ENCODE data around the gene LSS. TPM values are rescaled to one million over a fixed set of nuclear protein-coding genes. Genes with fewer than 3 reads are reported as not detected.

Gene LSS
- total and polyA plus RNA-seq, 10 of the 15 experiments (the other 5 are each of a cell fraction or from before 2014, with no cell fraction given) = 2.9 to 82.4 (median 27.5) TPM

DNA sequence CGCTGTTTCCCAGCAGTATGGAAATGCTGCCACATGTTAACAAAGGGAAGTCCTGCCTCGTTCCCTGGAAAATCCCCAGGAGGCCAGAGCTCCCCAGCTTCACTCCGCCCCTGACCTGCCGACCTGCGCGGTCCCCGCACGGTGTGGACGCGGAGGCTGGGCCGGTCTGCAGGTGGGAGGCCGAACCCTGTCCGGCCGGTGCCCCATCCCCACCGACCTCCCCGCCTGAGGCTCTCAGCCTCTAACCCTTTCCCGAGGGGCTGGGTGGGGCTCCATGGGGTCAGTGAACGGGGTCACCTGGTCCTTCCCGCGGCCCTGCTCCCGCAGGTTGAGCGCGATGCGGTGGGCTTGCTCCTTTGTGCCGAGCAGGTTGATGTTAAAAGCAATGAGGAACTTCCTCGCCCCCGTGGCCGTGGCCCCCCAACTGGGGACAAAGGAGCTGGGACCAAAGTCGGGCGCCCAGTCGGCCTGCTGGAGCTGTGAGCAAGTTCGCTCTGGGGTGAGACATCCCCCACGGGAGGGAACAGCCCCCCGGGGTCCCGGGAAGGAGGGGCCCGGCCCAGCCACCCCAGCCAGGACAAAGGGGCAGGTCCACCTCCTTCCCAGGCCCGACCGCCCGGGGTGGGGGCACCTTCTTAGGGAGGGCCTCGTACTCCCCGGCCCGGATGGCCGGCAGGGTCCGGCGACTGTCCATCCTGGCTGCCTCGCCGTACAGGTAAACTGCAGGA, 77.1 kb downstream of the LSS start:
- TF ChIP-seq BACH1 (IDR thresholded peaks at IDR 0.05; ENCODE audit: borderline replicate concordance) (no peak), ESRRA (IDR thresholded peaks at IDR 0.05; ENCODE audit: low read length) (no peak), POLR2AphosphoS2 (IDR thresholded peaks at IDR 0.05; ENCODE audit: low read depth, low read length) (no peak), PAX5 (IDR thresholded peaks at IDR 0.05; ENCODE audit: borderline replicate concordance, low read depth, low read length) (no peak), POLR2A (IDR thresholded peaks at IDR 0.05; ENCODE audit: low read depth, low read length) (no peak), HCFC1 (IDR thresholded peaks at IDR 0.05; ENCODE audit: low read length) (no peak), GABPA (IDR thresholded peaks at IDR 0.05; ENCODE audit: low read depth) (no peak), FOXK2 (IDR thresholded peaks at IDR 0.05) (no peak), FOS (IDR thresholded peaks at IDR 0.05; ENCODE audit: borderline replicate concordance, extremely low read depth, insufficient read length) (no peak), NR2C1 (IDR thresholded peaks at IDR 0.05) (no peak), POLR2AphosphoS5 (IDR thresholded peaks at IDR 0.05; ENCODE audit: low read length) (no peak), KDM1A (IDR thresholded peaks at IDR 0.05; ENCODE audit: borderline replicate concordance) (no peak), NFYB (IDR thresholded peaks at IDR 0.05; ENCODE audit: insufficient read depth, low read depth, low read length) (no peak), HSF1 (IDR thresholded peaks at IDR 0.05; ENCODE audit: low read depth, low read length) (no peak), ZSCAN29 (IDR thresholded peaks at IDR 0.05) (no peak)
- Histone ChIP-seq H3K4me2 (ENCODE audit: control insufficient read depth, insufficient read depth) (no peak overlapping the region), H3K9me3 (replicated peaks; ENCODE audit: control insufficient read depth, insufficient read depth, low read length) (no peaks in the 10 kb centered on the region), H3K79me2 (ENCODE audit: control insufficient read depth, insufficient read depth, low read length) (no peaks in the 10 kb centered on the region), H4K20me1 (ENCODE audit: control insufficient read depth, insufficient read depth) (no peaks in the 10 kb centered on the region), H3K27me3 (replicated peaks in 1 of 2; ENCODE audit: control insufficient read depth in 2 of 2, insufficient read depth in 2 of 2, low read length in 1 of 2) (no peaks in the 10 kb centered on the region), H3K4me3 (no peak overlapping the region), H3K4me1 (ENCODE audit: control insufficient read depth, insufficient read depth, low read length) (no peaks in the 10 kb centered on the region), H3K27ac (ENCODE audit: control insufficient read depth, insufficient read depth) (no peak overlapping the region), H2AFZ (ENCODE audit: control insufficient read depth, low read depth, low read length) (no peak overlapping the region), H3K36me3 (ENCODE audit: control insufficient read depth in 2 of 2, insufficient read depth in 2 of 2, low read length in 1 of 2) (no peaks in the 10 kb centered on the region), H3K9ac (ENCODE audit: control insufficient read depth, insufficient read depth, low read length) (no peak overlapping the region)
- ChIA-PET CTCF (no interaction called here), RAD21 (ENCODE audit: unreplicated experiment) (no interaction called here), POLR2A (no interaction called here), SMC1A (ENCODE audit: uncharacterized antibody, unreplicated experiment) (no interaction called here)
- FAIRE-seq (no peak), ATAC-seq (no peak), DNase-seq (ENCODE audit: low read depth, low spot score) (no peak)
- 59% methylated on average over 34 of the region's 47 CpGs for WGBS (ENCODE audit: insufficient coverage, insufficient replicate concordance, low lambda C conversion rate, missing lambda C conversion rate)
- intact Hi-C loops (cut with micrococcal nuclease; ENCODE audit: unreplicated experiment) (no loop called here), in situ Hi-C loops (cut with MboI) (no loop called here)
- BruUV-seq (replicated peaks) = no TSS peak

All from GM12878 (cell line).